K562 (cell line): ENCODE measurements around the gene SPATS2.

Experiments
- CHD4 ChIP-seq: fragments of 200-600 bp; sonication (generic); IDR thresholded peaks from 3 replicates; pipeline ENCODE4 v1.6.1; 2012; ENCODE audit warnings: low read depth, mild to moderate bottlenecking, mixed read lengths, low read length, inconsistent platforms; ENCODE audit not compliant: insufficient read depth, insufficient replicate concordance, poor library complexity, severe bottlenecking
- CTCF ChIP-seq, 3 experiments: IDR thresholded peaks in 2 of 3; conservative IDR thresholded peaks in 1 of 3; 2 replicates each; pipeline ENCODE4 v1.5.1; 2011 to 2012; ENCODE audit warnings: low read length in 3 of 3, mild to moderate bottlenecking in 3 of 3, control low read depth in 2 of 3, improper control_type of control experiment in 1 of 3, inconsistent platforms in 1 of 3, low read depth in 1 of 3, mixed read lengths in 1 of 3, moderate library complexity in 1 of 3; ENCODE audit not compliant: insufficient read depth in 2 of 3
- GTF2F1 ChIP-seq: IDR thresholded peaks from 2 replicates; pipeline ENCODE4 v1.6.1; 2011; ENCODE audit warnings: low read depth, low read length, improper control_type of control experiment
- HNRNPK ChIP-seq: fragments of 200-400 bp; formaldehyde crosslinking; IDR thresholded peaks from one replicate; pipeline ENCODE4 v1.6.1; 2018; ENCODE audit warnings: mild to moderate bottlenecking, low read depth, low read length; ENCODE audit not compliant: poor library complexity, severe bottlenecking
- JUNB ChIP-seq: fragments of 450-650 bp; formaldehyde crosslinking; conservative IDR thresholded peaks from 2 replicates; pipeline ENCODE4 v1.4.0; 2020; ENCODE audit warnings: mild to moderate bottlenecking
- LARP7 ChIP-seq: fragments of 450-650 bp; IDR thresholded peaks from 2 replicates; pipeline ENCODE4 v1.6.1; 2016
- PHF21A ChIP-seq: fragments of 450-650 bp; IDR thresholded peaks from 2 replicates; pipeline ENCODE4 v1.6.1; 2017; ENCODE audit warnings: low read depth, borderline replicate concordance
- POLR2AphosphoS5 ChIP-seq: IDR thresholded peaks from 2 replicates; pipeline ENCODE4 v1.6.1; 2011; ENCODE audit warnings: mild to moderate bottlenecking, low read depth, low read length, moderate library complexity; ENCODE audit not compliant: control insufficient read depth, insufficient read depth
- RAD21 ChIP-seq, 2 experiments: fragments of 250-450 bp in 1 of 2; fragments of 450-650 bp in 1 of 2; sonication (Bioruptor Pico) in 1 of 2; formaldehyde crosslinking in 1 of 2; IDR thresholded peaks in 1 of 2; conservative IDR thresholded peaks in 1 of 2; 2 replicates each; pipeline versions ENCODE4 v1.4.0 to v1.8.0; 2020 to 2022; ENCODE audit warnings: mild to moderate bottlenecking in 2 of 2, moderate library complexity in 1 of 2
- USF2 ChIP-seq: sonication (generic); formaldehyde crosslinking; IDR thresholded peaks from 2 replicates; pipeline ENCODE4 v1.5.0; 2020; ENCODE audit warnings: missing genetic modification reagents

- TF ChIP-seq POLR2AphosphoS5 (no peak), HNRNPK (no peak), RAD21 (CRISPR knock-in tag; conservative IDR thresholded peaks at IDR 0.05 in 1 of 2, IDR thresholded peaks at IDR 0.05 in 1 of 2) (no peak), PHF21A (no peak), GTF2F1 (no peak), LARP7 (no peak), CTCF (IDR thresholded peaks at IDR 0.05 in 2 of 3, conservative IDR thresholded peaks at IDR 0.05 in 1 of 3; ENCODE audit: insufficient read depth in 2 of 3, low read depth in 1 of 3, low read length in 3 of 3) (no peak), JUNB (CRISPR knock-in tag) (no peak), CHD4 (no peak), USF2 (CRISPR knock-in tag) (no peak)
These were observed 188.5 kb downstream of the SPATS2 start for GRCh38 chr12:49555631-49556390.
